Metanephros (tissue), 1 donor: ENCODE measurements around the gene OR1J1. TPM values are rescaled to one million over a fixed set of nuclear protein-coding genes. Genes with fewer than 3 reads are reported as not detected.

Experiments
- total RNA-seq: library from RNA; depleted of rRNA; stranded (reverse); fragments of >200 nt; gene quantifications from one replicate; pipeline ENCODE4 v1.2.3, GENCODE V29; 2014

The OR1J1 gene, protein sequence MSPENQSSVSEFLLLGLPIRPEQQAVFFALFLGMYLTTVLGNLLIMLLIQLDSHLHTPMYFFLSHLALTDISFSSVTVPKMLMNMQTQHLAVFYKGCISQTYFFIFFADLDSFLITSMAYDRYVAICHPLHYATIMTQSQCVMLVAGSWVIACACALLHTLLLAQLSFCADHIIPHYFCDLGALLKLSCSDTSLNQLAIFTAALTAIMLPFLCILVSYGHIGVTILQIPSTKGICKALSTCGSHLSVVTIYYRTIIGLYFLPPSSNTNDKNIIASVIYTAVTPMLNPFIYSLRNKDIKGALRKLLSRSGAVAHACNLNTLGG
- not detected for total RNA-seq

DNA sequence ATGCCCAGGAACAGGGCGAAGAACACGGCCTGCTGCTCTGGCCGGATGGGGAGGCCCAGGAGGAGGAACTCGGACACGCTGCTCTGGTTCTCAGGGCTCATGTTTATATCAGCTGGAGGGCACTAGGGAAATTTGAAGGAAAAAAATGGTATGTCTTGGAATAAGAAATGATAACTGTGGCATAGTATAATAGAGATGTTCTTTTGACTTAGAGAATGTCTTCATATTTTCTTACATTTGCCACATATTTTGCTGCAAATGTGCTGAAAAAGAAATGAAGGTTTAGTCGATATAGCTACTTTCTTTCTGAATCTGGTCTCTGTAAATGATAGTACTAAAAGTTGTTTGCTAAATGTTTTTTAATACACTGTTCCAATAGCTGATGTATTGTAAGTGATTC lies at the start of gene OR1J1:
Gene OR1J1, minus strand, starts transcription at position 101 of the 400 bp plus-strand sequence. Its CDS starts 0 bp downstream, at position 101.

DNA sequence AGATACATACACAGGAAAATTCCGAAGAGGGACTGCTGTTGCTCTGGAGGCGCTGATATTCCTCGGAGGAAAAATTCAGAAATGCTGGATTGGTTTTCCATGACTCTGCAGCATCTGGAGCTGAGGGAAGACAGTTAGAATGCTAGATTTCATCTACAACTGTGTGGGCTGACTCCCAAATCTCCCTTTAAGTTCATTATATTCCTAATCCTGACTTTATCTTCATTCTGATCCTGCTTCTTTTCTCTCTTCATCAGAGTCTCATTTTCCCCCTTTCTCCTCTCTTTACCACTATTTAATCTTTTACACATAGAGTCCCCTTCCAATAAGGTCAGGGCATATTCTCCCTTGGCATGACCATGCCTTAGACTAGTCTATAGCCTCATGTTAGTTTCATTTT lies 49.5 kb upstream of the OR1J1 start, which contains the start of gene OR1N1:
Gene OR1N1, minus strand, starts transcription at position 101 of the 400 bp plus-strand sequence. Its CDS starts 0 bp downstream, at position 101.

DNA sequence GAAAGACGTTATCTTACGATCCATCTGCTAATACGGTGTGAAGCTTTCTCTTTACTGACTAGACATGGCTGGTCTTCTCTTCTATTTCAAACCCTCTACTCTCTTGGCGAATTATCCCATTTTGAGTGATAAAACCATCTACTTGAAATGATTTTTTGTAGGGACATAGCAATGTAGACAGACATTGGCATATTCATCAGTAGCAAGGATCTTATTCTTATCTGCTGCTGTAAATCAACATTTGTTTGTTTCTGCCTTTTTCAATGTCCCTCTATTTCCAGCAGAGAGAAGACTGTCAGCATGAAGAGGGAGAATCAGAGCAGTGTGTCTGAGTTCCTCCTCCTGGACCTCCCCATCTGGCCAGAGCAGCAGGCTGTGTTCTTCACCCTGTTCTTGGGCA lies 41.1 kb upstream of the OR1J1 start, which contains the start of gene OR1J4:
Gene OR1J4, plus strand, starts transcription at position 301 of the 400 bp plus-strand sequence. Its CDS starts 0 bp downstream, at position 301.

DNA sequence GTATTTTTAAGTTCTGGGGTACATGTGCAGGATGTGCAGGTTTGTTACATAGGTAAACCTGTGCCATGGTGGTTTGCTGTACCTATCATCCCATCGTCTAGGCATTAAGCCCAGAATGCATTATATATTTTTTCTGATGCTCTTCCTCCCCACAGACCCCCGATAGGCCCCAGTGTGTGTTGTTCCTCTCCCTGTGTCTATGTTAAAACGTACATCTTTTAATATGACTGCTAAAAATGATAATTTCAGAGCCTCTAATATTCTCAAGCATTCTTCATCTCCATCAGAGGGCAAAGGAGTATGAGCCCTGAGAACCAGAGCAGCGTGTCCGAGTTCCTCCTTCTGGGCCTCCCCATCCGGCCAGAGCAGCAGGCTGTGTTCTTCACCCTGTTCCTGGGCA lies 32.8 kb upstream of the OR1J1 start, which contains the start of gene OR1J2:
Gene OR1J2, plus strand, starts transcription at position 301 of the 400 bp plus-strand sequence. Its CDS starts 0 bp downstream, at position 301.

Other genes starting within 250 kb of the OR1J1 start
- gene LHX6, start 249.0 kb downstream of the OR1J1 start, total RNA-seq: 3.0 TPM
- gene RBM18, start 213.1 kb downstream of the OR1J1 start, total RNA-seq: 12.9 TPM
- 34.4 TPM for gene MRRF, start 213.0 kb downstream of the OR1J1 start, total RNA-seq
- 9.6 TPM for gene PTGS1, start 106.9 kb downstream of the OR1J1 start, total RNA-seq
- gene OR1J2, start 32.9 kb upstream of the OR1J1 start, total RNA-seq: not detected
- not detected for gene OR1J4, start 41.2 kb upstream of the OR1J1 start, total RNA-seq
- gene OR1N1, start 49.4 kb upstream of the OR1J1 start, total RNA-seq: not detected
- not detected for gene OR1N2, start 75.2 kb upstream of the OR1J1 start, total RNA-seq
- not detected for gene OR1L8, start 105.5 kb upstream of the OR1J1 start, total RNA-seq
- not detected for gene OR1Q1, start 136.8 kb upstream of the OR1J1 start, total RNA-seq
- gene OR1B1, start 179.7 kb upstream of the OR1J1 start, total RNA-seq: 0.23 TPM
- not detected for gene OR1L1, start 183.8 kb upstream of the OR1J1 start, total RNA-seq
- not detected for gene OR1L3, start 197.2 kb upstream of the OR1J1 start, total RNA-seq
- not detected for gene OR1L4, start 246.1 kb upstream of the OR1J1 start, total RNA-seq